Activated effector memory CD4-positive, alpha-beta T cell treated with Interleukin-2 at 50 U/mL for 16 hours (primary cell): ENCODE results near the gene AMOT.
"Not testable (repeated sequence)": the region's sequence is repeated elsewhere in the genome, so short reads cannot be mapped to it uniquely, and the experiment has no call there.

ENCODE experiments used
- DNase-seq: peaks from one replicate; pipeline ENCODE4 v3.0.0-alpha.2; 2020

Gene AMOT

GRCh38 chrX:112840382-112841113 lies at the start of gene AMOT:
Gene AMOT (minus strand): TSS chrX:112840831. CDS start chrX:112823126, 17,705 bp downstream.
- DNase-seq, result peak; percentile 54

- DNase-seq, result no peak
Measured at GRCh38 chrX:112889400-112889799, 48.8 kb upstream of the AMOT start.

GRCh38 chrX:112888916-112889315 lies 48.3 kb upstream of the AMOT start:
- DNase-seq, result no peak

- no peak for DNase-seq
Measured at GRCh38 chrX:112877771-112878173, 37.1 kb upstream of the AMOT start.

GRCh38 chrX:112874614-112875013 lies 34.0 kb upstream of the AMOT start:
- DNase-seq, result no peak

- no peak for DNase-seq
Measured at GRCh38 chrX:112874175-112874574, 33.5 kb upstream of the AMOT start.

GRCh38 chrX:112868586-112868985 lies 28.0 kb upstream of the AMOT start:
- DNase-seq, result no peak

- DNase-seq, result no peak
Measured at GRCh38 chrX:112867570-112867969, 26.9 kb upstream of the AMOT start.

GRCh38 chrX:112866175-112866574 lies 25.5 kb upstream of the AMOT start:
- DNase-seq, result no peak

- no peak for DNase-seq
Measured at GRCh38 chrX:112865464-112866025, 24.9 kb upstream of the AMOT start.

GRCh38 chrX:112863850-112864249 lies 23.2 kb upstream of the AMOT start:
- no peak for DNase-seq

GRCh38 chrX:112857478-112857878 lies 16.8 kb upstream of the AMOT start:
- no peak for DNase-seq

- DNase-seq, result not testable (repeated sequence)
Measured at GRCh38 chrX:112854901-112855300, 14.3 kb upstream of the AMOT start.

GRCh38 chrX:112852851-112853250 lies 12.2 kb upstream of the AMOT start:
- DNase-seq, result no peak

GRCh38 chrX:112851806-112852205 lies 11.2 kb upstream of the AMOT start:
- no peak for DNase-seq

- DNase-seq, result no peak
Measured at GRCh38 chrX:112851161-112851779, 10.6 kb upstream of the AMOT start.

GRCh38 chrX:112849016-112849415 lies 8.4 kb upstream of the AMOT start:
- DNase-seq, result no peak

- DNase-seq, result no peak
Measured at GRCh38 chrX:112846782-112847181, 6.2 kb upstream of the AMOT start.

- DNase-seq, result no peak
Measured at GRCh38 chrX:112846187-112846586, 5.6 kb upstream of the AMOT start.

GRCh38 chrX:112844250-112844649 lies 3.6 kb upstream of the AMOT start:
- DNase-seq, result no peak

- no peak for DNase-seq
Measured at GRCh38 chrX:112841820-112842157, 1.2 kb upstream of the AMOT start.

- peak; percentile 66 for DNase-seq
Measured at GRCh38 chrX:112841114-112841819, 636 bp upstream of the AMOT start.

GRCh38 chrX:112839856-112840255 lies 775 bp downstream of the AMOT start:
- DNase-seq, result no peak

- no peak for DNase-seq
Measured at GRCh38 chrX:112837531-112837930, 3.1 kb downstream of the AMOT start.
